Lower leg skin (tissue), 4 donors: ENCODE data around the gene ZNF618. TPM values are rescaled to one million over a fixed set of nuclear protein-coding genes. Genes with fewer than 3 reads are reported as not detected.

Source experiments
- DNase-seq, 2 donors: peaks; one replicate each; pipeline ENCODE4 v3.0.0-alpha.2; 2019; ENCODE audit warnings: low spot score in 2 of 2
- H3K4me3 ChIP-seq: fragments of 200-600 bp; sonication (generic); 2 replicates; pipeline ENCODE4 v1.5.1; 2017; ENCODE audit warnings: mild to moderate bottlenecking, low read depth; ENCODE audit not compliant: poor library complexity, severe bottlenecking
- POLR2A ChIP-seq, 2 donors: fragments of 450-650 bp; IDR thresholded peaks; one replicate each; pipeline ENCODE4 v1.6.1; 2016 to 2017; ENCODE audit warnings: antibody characterized with exemption in 2 of 2, mild to moderate bottlenecking in 1 of 2, moderate library complexity in 1 of 2
- WGBS, 2 donors: methylation state at CpG; one replicate each; pipeline ENCODE4 v1.1.5; 2018; 5-methylcytosine and 5-hydroxymethylcytosine counted together
- intact Hi-C: fragments of 100-400 bp; cut with DNase I; formaldehyde crosslinking; loops from one replicate; pipeline ENCODE4 v1.15.0; 2023; ENCODE audit warnings: low total_unique reads
- total RNA-seq, 4 donors: library from RNA; depleted of rRNA; stranded (reverse); fragments of >200 nt; gene quantifications; one replicate each; pipeline ENCODE4 v1.1.0, GENCODE V29; 2016
- TF ChIP-seq, protein P1 (sequence below), 3 donors: fragments of 450-650 bp; IDR thresholded peaks; one replicate each; pipeline ENCODE4 v1.5.1; 2016; ENCODE audit warnings: antibody characterized with exemption in 3 of 3, mild to moderate bottlenecking in 3 of 3, moderate library complexity in 2 of 3

Gene ZNF618
- total RNA-seq, 4 donors from 2014 or later, result 1.1 to 4.1 (median 2.5) TPM

GRCh38 chr9:114076237-114077161, 200.4 kb downstream of the ZNF618 start:
- DNase-seq, result no peak
- TF ChIP-seq, protein P1, sequence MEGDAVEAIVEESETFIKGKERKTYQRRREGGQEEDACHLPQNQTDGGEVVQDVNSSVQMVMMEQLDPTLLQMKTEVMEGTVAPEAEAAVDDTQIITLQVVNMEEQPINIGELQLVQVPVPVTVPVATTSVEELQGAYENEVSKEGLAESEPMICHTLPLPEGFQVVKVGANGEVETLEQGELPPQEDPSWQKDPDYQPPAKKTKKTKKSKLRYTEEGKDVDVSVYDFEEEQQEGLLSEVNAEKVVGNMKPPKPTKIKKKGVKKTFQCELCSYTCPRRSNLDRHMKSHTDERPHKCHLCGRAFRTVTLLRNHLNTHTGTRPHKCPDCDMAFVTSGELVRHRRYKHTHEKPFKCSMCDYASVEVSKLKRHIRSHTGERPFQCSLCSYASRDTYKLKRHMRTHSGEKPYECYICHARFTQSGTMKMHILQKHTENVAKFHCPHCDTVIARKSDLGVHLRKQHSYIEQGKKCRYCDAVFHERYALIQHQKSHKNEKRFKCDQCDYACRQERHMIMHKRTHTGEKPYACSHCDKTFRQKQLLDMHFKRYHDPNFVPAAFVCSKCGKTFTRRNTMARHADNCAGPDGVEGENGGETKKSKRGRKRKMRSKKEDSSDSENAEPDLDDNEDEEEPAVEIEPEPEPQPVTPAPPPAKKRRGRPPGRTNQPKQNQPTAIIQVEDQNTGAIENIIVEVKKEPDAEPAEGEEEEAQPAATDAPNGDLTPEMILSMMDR (IDR thresholded peaks at IDR 0.05), result no peak
- no peak for TF ChIP-seq POLR2A (IDR thresholded peaks at IDR 0.05)
- intact Hi-C loops, result no loop called here
- 77 to 79% methylated on average over 13 to 14 of the region's 14 CpGs for WGBS, 2 donors
- H3K4me3 ChIP-seq, result no peak overlapping the region

DNA sequence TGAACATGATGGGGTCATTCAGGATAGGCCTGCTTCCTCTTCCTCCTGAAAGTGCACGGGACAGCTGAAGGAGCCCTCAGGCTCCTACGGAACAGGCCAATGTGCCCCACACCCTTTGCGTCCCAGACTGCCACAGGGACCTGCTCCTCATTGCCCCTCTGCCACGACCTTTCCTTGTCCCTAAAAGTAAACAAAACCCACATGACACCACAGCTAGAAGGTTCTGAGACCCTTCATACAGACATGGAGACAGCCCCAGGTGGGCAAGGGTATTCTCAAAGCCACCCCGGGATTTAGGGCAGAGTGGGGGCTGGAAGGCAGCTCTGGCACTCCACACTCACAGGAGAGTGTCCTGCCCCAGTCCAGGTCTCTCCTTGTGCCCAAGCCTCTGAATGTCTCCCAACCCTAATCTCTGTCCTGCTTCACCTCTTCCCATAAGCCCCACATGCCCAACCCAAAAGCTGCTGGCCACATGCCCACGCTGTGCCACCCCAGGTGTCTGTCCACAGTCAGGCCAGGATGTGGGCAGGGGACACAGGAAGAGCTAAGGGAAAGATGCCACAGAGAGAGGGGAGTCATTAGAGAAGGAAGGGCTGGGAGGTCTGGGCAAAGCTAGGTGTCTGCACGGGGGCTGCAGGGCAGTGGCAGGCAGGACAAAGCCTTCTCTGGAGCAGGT, 201.2 kb downstream of the ZNF618 start:
- DNase-seq, result no peak
- intact Hi-C loops, result no loop called here
- WGBS, 2 donors, result 75 to 77% methylated on average over 7 of the region's 7 CpGs

GRCh38 chr9:114078021-114078780, 202.1 kb downstream of the ZNF618 start, which contains the start of gene AMBP:
Gene AMBP (minus strand): TSS chr9:114078300. CDS start chr9:114078209, 91 bp downstream.
- WGBS, 2 donors, result 51 to 71% methylated on average over 4 to 16 of the region's 16 CpGs
- TF ChIP-seq POLR2A (IDR thresholded peaks at IDR 0.05), result no peak
- TF ChIP-seq, protein P1 (IDR thresholded peaks at IDR 0.05), result no peak
- intact Hi-C loops, result no loop called here
- no peak within 1 kb of the TSS for H3K4me3 ChIP-seq
- DNase-seq, result no peak

More for the DNA sequence above, 201.2 kb downstream of the ZNF618 start:
- H3K4me3 ChIP-seq, result no peak overlapping the region
- TF ChIP-seq, protein P1 (IDR thresholded peaks at IDR 0.05), result no peak
- no peak for TF ChIP-seq POLR2A (IDR thresholded peaks at IDR 0.05)

GRCh38 chr9:114078781-114079156, 202.7 kb downstream of the ZNF618 start:
- DNase-seq, result peak in 1 of 2 donors; percentile 66
- 68 to 75% methylated on average over 7 of the region's 7 CpGs for WGBS, 2 donors
- intact Hi-C loops, result no loop called here
- no peak overlapping the region for H3K4me3 ChIP-seq
- TF ChIP-seq, protein P1 (IDR thresholded peaks at IDR 0.05), result no peak
- no peak for TF ChIP-seq POLR2A (IDR thresholded peaks at IDR 0.05)

GRCh38 chr9:114080195-114080772, 204.2 kb downstream of the ZNF618 start:
- H3K4me3 ChIP-seq, result no peak overlapping the region
- DNase-seq, result no peak
- 90 to 93% methylated on average over 5 of the region's 5 CpGs for WGBS, 2 donors
- no peak for TF ChIP-seq POLR2A (IDR thresholded peaks at IDR 0.05)
- TF ChIP-seq, protein P1 (IDR thresholded peaks at IDR 0.05), result no peak
- intact Hi-C loops, result loop anchor here (10.0 kb wide), 1 partner anchor 215 kb away; no protein-coding TSS in a partner anchor
